ENCODE measurements around the gene CACNA1E.

CACNA1E gene

GRCh38 chr1:181818459-181818858, 335.1 kb downstream of the CACNA1E start:
- ATAC-seq: no peak

GRCh38 chr1:181818943-181819342, 335.6 kb downstream of the CACNA1E start:
- no peak for ATAC-seq
- TF ChIP-seq CSDC2 (CRISPR knock-in tag; IDR thresholded peaks at IDR 0.05): no peak
- no peak for TF ChIP-seq TSHZ2 (CRISPR knock-in tag; IDR thresholded peaks at IDR 0.05)
- no peak for TF ChIP-seq ZNF70 (CRISPR knock-in tag; IDR thresholded peaks at IDR 0.05)
- TF ChIP-seq OSR1 (CRISPR knock-in tag; IDR thresholded peaks at IDR 0.05): no peak
- TF ChIP-seq TOX (CRISPR knock-in tag; IDR thresholded peaks at IDR 0.05; ENCODE audit: borderline replicate concordance): no peak
- TF ChIP-seq CREB5 (CRISPR knock-in tag; IDR thresholded peaks at IDR 0.05; ENCODE audit: low read depth): no peak
- TF ChIP-seq GLIS3 (CRISPR knock-in tag; IDR thresholded peaks at IDR 0.05): no peak
- TF ChIP-seq BACH2 (CRISPR knock-in tag; IDR thresholded peaks at IDR 0.05; ENCODE audit: borderline replicate concordance): no peak
- TF ChIP-seq ZFP30 (CRISPR knock-in tag; IDR thresholded peaks at IDR 0.05): no peak
- TF ChIP-seq SNAI2 (CRISPR knock-in tag; IDR thresholded peaks at IDR 0.05): no peak
- no peak for TF ChIP-seq ARNTL (CRISPR knock-in tag; IDR thresholded peaks at IDR 0.05; ENCODE audit: borderline replicate concordance, low read depth)
- TF ChIP-seq TCF4 (CRISPR knock-in tag; IDR thresholded peaks at IDR 0.05; ENCODE audit: borderline replicate concordance): no peak
- no peak for TF ChIP-seq ZC3H10 (CRISPR knock-in tag; IDR thresholded peaks at IDR 0.05)
- TF ChIP-seq, protein P1, sequence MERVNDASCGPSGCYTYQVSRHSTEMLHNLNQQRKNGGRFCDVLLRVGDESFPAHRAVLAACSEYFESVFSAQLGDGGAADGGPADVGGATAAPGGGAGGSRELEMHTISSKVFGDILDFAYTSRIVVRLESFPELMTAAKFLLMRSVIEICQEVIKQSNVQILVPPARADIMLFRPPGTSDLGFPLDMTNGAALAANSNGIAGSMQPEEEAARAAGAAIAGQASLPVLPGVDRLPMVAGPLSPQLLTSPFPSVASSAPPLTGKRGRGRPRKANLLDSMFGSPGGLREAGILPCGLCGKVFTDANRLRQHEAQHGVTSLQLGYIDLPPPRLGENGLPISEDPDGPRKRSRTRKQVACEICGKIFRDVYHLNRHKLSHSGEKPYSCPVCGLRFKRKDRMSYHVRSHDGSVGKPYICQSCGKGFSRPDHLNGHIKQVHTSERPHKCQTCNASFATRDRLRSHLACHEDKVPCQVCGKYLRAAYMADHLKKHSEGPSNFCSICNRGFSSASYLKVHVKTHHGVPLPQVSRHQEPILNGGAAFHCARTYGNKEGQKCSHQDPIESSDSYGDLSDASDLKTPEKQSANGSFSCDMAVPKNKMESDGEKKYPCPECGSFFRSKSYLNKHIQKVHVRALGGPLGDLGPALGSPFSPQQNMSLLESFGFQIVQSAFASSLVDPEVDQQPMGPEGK (CRISPR knock-in tag; IDR thresholded peaks at IDR 0.05; ENCODE audit: borderline replicate concordance): no peak

More at GRCh38 chr1:181818459-181818858, 335.1 kb downstream of the CACNA1E start:
- no peak for TF ChIP-seq PPARA (CRISPR knock-in tag; IDR thresholded peaks at IDR 0.05; ENCODE audit: borderline replicate concordance)
- no peak for TF ChIP-seq CSDC2 (CRISPR knock-in tag; IDR thresholded peaks at IDR 0.05)
- TF ChIP-seq ZC3H10 (CRISPR knock-in tag; IDR thresholded peaks at IDR 0.05): no peak
- TF ChIP-seq RARB (CRISPR knock-in tag; IDR thresholded peaks at IDR 0.05): no peak
- no peak for TF ChIP-seq CREB5 (CRISPR knock-in tag; IDR thresholded peaks at IDR 0.05; ENCODE audit: low read depth)
- TF ChIP-seq, protein P2, sequence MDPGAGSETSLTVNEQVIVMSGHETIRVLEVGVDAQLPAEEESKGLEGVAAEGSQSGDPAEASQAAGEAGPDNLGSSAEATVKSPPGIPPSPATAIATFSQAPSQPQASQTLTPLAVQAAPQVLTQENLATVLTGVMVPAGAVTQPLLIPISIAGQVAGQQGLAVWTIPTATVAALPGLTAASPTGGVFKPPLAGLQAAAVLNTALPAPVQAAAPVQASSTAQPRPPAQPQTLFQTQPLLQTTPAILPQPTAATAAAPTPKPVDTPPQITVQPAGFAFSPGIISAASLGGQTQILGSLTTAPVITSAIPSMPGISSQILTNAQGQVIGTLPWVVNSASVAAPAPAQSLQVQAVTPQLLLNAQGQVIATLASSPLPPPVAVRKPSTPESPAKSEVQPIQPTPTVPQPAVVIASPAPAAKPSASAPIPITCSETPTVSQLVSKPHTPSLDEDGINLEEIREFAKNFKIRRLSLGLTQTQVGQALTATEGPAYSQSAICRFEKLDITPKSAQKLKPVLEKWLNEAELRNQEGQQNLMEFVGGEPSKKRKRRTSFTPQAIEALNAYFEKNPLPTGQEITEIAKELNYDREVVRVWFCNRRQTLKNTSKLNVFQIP (CRISPR knock-in tag; IDR thresholded peaks at IDR 0.05; ENCODE audit: borderline replicate concordance, low read depth): no peak
- no peak for TF ChIP-seq ARNTL (CRISPR knock-in tag; IDR thresholded peaks at IDR 0.05; ENCODE audit: borderline replicate concordance, low read depth)
- TF ChIP-seq ISL1 (CRISPR knock-in tag; IDR thresholded peaks at IDR 0.05): no peak
- TF ChIP-seq ZNF8 (CRISPR knock-in tag; IDR thresholded peaks at IDR 0.05): no peak
- no peak for TF ChIP-seq GLIS3 (CRISPR knock-in tag; IDR thresholded peaks at IDR 0.05)
- TF ChIP-seq OSR1 (CRISPR knock-in tag; IDR thresholded peaks at IDR 0.05): no peak
- no peak for TF ChIP-seq ESRRG (CRISPR knock-in tag; IDR thresholded peaks at IDR 0.05)
- no peak for TF ChIP-seq TCF4 (CRISPR knock-in tag; IDR thresholded peaks at IDR 0.05; ENCODE audit: borderline replicate concordance)
- TF ChIP-seq ZNF70 (CRISPR knock-in tag; IDR thresholded peaks at IDR 0.05): no peak
- TF ChIP-seq, protein P1 (CRISPR knock-in tag; IDR thresholded peaks at IDR 0.05; ENCODE audit: borderline replicate concordance): no peak
- TF ChIP-seq, protein P3, sequence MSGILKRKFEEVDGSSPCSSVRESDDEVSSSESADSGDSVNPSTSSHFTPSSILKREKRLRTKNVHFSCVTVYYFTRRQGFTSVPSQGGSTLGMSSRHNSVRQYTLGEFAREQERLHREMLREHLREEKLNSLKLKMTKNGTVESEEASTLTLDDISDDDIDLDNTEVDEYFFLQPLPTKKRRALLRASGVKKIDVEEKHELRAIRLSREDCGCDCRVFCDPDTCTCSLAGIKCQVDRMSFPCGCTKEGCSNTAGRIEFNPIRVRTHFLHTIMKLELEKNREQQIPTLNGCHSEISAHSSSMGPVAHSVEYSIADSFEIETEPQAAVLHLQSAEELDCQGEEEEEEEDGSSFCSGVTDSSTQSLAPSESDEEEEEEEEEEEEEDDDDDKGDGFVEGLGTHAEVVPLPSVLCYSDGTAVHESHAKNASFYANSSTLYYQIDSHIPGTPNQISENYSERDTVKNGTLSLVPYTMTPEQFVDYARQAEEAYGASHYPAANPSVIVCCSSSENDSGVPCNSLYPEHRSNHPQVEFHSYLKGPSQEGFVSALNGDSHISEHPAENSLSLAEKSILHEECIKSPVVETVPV (CRISPR knock-in tag; IDR thresholded peaks at IDR 0.05): no peak
- TF ChIP-seq ZNF565 (CRISPR knock-in tag; conservative IDR thresholded peaks at IDR 0.05; ENCODE audit: low read depth): no peak
- TF ChIP-seq ZFP3 (CRISPR knock-in tag; IDR thresholded peaks at IDR 0.05): no peak

Measured in SK-N-SH treated with all-trans-retinoic acid at 6 μM for 48 hours (cell line).